Measurements from ENCODE around the gene ST6GALNAC4.

Gene ST6GALNAC4

GRCh38 chr9:127928676-127929624, 12.1 kb upstream of the ST6GALNAC4 start:
- DNase-seq, result no peak

DNA sequence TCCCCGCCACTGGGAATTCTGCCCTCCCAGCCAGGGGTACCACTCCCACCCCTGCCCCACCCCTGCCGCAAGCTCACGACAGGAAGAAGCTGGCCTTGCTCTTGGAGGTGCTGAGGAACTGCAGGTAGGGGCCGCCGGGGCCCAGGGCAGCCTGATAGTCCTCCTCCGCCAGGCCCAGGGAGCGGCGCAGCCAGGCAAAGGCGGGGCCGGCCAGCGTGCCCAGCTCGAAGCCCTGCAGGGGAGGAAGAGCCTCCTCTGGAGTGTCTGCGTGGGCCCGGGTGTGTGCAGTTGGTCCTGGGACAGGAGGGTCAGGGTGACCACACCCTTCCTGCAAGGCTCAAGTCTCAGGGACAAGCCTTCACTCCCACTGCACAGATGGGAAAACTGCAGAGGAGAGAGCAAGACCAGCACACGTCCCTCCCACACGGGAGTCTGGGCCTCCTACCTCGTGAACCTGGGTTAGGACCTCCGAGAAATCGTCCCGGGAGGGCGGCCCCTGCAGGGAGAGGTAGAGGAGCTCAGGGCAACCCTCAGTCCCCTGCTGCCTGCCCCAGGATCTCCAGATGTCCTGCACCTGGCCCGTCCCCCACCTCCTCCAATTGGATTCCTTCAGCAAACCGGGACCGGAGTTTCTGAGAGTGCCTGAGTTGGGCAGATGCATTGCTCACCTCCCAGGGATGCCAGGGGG, 11.3 kb upstream of the ST6GALNAC4 start:
- no peak for DNase-seq

- DNase-seq, result peak in 1 of 2 experiments; percentile 28
Observed at GRCh38 chr9:127927201-127927987, 10.6 kb upstream of the ST6GALNAC4 start.

DNA sequence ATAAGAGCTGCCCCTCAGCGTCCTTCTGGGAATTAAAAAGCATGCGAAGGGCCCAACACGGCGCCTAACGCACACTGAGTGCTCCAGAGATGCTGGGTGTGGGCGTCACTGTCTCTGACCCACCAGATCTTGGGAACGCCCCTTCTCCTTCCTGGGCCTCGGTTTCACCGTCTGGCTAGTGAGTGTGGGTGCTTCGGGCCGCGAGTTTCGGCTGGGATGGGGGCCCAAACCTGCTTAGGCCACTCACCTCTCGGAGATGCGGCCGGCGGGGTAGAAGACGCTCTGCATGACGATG, 10.0 kb upstream of the ST6GALNAC4 start:
- DNase-seq, result no peak

- DNase-seq, result no peak
Observed at GRCh38 chr9:127925959-127926905, 9.4 kb upstream of the ST6GALNAC4 start.

- no peak for DNase-seq
Observed at GRCh38 chr9:127924736-127925444, 8.0 kb upstream of the ST6GALNAC4 start.

DNA sequence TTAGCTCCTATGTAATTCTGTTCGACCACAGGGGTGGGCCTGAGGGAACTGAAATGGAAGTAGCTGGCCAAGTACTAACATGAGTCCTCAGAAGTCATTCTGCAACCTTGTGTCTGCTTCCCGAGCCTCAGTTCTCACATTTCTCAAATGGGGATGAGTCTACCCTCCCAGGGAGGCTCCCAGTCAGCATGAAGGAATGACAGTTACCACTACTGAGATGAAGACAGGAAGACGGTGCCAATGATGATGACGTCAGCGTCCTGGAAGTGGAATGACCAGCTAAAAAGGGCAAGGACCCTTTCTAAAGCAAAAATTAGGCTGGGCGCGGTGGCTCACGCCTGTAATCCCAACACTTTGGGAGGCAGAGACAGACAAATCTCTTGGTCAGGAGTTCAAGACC, 6.9 kb upstream of the ST6GALNAC4 start:
- no peak for DNase-seq

- DNase-seq, result no peak
Observed at GRCh38 chr9:127923046-127923445, 6.2 kb upstream of the ST6GALNAC4 start.

GRCh38 chr9:127921557-127922120, 4.8 kb upstream of the ST6GALNAC4 start:
- DNase-seq, result peak in 1 of 2 experiments; percentile 37

- DNase-seq, result no peak
Observed at GRCh38 chr9:127920794-127921193, 4.0 kb upstream of the ST6GALNAC4 start.

DNA sequence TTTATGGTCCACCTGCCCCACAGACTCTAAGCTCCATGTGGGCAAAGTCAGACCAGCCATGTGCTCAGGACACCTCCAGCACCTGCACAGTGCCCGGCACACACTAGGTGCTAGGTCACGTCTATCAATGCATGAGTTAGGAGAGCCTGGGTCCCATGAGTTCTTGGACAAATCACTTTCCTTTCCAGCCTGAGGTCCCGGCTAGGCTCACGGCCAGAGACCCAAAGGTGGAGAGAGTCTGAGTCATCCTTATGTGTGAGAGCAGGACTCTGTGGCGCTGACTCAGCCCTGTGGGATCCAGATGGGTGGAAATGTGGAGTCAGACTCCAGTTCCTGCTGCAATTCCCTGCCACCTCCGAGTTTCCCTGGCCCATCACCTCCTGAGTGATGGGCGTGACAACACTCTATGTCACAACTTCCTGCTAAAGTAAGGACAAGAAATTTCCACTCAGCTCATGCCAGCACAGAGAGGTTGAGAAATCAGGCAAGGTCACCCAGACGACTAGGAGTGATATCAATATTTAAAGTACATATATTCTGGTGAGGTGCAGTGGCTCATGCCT, 2.5 kb upstream of the ST6GALNAC4 start:
- DNase-seq, result no peak

GRCh38 chr9:127918183-127919107, 1.6 kb upstream of the ST6GALNAC4 start:
- no peak for DNase-seq

DNA sequence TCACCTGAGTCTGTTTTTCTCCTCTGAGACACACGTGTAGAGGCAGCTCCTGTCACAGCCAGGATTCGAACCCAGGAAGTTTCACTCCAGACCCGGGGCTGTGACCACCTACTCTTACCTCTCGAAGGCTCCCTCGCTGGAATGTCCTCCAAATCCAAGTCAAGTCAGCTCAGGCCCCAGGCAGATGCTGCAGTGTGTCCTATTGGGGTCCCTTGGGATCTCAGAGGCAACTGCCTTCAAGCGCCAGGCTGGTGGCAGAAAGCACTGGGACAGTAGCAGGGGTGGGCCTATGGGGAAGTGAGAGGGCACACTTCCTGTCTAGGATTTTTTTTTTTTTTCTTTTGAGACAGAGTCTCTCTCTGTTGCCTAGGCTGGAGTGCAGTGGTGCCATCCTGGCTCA, 762 bp upstream of the ST6GALNAC4 start:
- DNase-seq, result no peak

GRCh38 chr9:127915801-127916719, 781 bp downstream of the ST6GALNAC4 start:
- DNase-seq, result peak; percentile 84 to 90

DNA sequence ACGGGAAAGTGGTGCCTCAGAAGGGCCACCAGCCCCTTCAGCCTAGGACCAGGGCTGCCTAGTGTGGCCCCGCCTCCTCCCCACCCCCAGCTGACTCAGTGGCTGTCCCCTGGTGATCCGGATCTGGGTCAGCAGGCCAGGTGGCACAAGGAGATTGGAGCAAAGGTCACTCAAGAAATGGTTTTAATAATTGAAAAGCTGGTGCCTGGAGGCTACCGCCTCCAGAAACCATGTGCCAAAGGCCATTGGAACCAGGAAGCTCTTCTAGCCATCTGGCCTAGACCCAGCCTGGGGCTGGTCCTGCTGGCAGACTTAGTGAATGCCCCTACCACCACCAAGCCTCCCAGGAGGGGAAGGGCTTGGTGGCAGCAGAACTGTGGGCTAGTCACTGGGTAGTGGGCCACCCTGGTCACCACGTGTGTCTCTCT, 1.5 kb downstream of the ST6GALNAC4 start:
- DNase-seq, result peak in 1 of 2 experiments; percentile 74

DNA sequence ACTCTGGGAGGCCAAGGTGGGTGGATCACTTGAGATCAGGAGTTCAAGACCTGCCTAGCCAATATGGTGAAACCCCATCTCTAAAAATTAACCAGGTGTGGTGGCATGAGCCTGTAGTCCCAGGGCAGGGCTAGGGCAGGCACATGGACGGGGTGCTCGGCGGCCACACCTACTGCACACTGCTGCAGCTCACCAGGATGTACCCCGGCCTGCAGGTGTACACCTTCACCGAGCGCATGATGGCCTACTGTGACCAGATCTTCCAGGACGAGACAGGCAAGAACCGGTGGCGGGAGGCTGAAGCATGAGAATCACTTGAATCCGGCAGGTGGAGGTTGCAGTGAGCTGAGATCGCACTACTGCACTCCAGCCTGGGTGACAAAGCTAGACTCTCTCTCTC, 3.2 kb downstream of the ST6GALNAC4 start:
- DNase-seq, result no peak

DNA sequence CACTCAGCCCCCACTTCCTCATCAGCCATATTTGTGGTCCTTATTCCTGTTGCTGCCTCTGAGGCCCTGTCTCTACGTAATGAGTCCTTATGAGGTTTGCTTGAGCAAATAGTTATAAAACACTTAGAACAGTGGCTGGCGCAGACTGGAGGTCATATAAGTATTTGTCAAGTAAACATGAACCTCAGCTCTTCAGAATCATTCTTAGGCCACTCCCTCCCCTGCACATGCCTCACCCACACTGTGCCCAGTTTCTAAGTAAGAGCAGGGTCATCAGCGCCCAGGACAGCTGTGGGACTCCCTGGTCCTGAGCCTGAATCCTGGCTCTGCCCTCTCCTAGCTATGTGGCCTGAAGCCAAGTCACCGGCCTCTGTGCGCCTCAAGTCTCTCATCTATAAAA, 4.0 kb downstream of the ST6GALNAC4 start:
- peak; percentile 46 to 68 for DNase-seq

- DNase-seq, result no peak
Observed at GRCh38 chr9:127912296-127912695, 4.5 kb downstream of the ST6GALNAC4 start.
